Activated CD8-positive, alpha-beta memory T cell treated with anti-CD3 and anti-CD28 coated beads for 48 hours (primary cell): ENCODE measurements around the gene RAI2.
"Not testable (repeated sequence)": the region's sequence is repeated elsewhere in the genome, so short reads cannot be mapped to it uniquely, and the experiment has no call there.

Experiments used
- DNase-seq, 3 experiments: peaks; one replicate each; pipeline ENCODE4 v3.0.0-alpha.2; 2020; ENCODE audit warnings: low read depth in 2 of 3, low spot score in 2 of 3

RAI2 gene

DNA sequence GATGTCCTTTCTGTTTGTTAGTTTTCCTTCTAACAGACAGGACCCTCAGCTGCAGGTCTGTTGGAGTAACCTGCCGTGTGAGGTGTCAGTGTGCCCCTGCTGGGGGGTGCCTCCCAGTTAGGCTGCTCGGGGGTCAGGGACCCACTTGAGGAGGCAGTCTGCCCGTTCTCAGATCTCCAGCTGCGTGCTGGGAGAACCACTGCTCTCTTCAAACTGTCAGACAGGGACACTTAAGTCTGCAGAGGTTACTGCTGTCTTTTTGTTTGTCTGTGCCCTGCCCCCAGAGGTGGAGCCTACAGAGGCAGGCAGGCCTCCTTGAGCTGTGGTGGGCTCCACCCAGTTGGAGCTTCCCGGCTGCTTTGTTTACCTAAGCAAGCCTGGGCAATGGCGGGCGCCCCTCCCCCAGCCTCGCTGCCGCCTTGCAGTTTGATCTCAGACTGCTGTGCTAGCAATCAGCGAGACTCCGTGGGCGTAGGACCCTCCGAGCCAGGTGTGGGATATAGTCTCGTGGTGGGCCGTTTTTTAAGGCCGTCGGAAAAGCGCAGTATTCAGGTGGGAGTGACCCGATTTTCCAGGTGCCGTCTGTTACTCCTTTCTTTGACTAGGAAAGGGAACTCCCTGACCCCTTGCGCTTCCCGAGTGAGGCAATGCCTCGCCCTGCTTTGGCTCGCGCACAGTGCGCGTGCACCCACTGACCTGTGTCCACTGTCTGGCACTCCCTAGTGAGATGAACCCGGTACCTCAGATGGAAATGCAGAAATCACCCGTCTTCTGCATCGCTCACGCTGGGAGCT is 74.3 kb downstream of the RAI2 start:
- DNase-seq, result not testable (repeated sequence)

DNA sequence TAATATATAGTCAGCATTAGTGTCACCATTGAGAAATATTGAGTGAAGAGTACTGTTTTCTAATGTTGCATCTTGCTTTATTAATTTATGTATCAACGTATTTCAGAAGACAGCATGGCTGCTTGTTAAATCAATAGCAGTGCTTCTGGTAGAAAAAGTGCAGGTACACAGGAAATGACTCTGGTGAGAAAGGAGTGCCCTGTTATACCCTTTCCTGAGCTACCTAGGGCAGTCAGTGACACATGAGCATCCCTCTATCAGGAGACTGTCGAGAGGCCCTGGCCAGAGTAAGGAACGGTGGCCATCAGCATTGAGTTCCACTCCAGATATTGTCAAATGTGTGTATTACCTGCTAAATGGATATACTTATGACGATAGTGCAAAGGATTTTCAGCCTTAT is 81.7 kb downstream of the RAI2 start:
- no peak for DNase-seq

DNA sequence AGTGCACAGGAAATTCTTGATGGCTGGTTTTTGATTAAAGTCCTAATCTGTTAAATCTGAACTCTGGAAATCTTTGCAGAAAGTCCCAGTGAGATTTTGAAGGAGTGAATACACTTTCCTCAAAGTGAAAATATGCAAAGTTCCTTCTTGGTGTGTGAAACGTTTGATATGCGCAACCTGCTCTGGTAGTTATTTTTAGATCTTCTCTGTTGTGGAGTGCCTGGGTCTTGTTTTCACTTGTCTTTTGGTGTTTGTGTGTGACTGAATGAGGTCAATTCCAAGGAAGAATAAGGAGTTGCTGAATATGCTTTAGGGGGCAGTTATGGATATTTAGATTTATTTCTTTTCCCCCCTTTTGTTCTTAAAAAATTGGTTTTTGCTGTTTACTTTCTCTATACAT is 82.1 kb downstream of the RAI2 start:
- DNase-seq, result no peak

DNA sequence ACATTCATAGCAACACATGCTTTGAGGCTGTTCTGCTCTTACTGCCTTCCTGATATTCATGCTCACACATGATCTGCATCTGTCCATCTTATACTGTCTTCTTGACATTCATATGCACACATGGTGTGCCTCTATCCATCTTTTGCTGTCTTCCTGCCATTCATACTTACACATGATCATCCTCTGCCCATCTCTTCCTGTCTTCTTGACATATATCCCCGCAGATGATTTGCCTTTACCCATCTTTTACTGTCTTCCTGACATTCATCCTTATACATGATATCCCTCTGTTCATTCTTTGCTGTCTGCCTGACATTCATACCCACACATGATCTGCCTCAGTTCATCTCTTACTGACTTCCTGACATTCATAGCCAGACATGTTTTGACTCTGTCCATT is 87.0 kb downstream of the RAI2 start:
- no peak for DNase-seq

DNA sequence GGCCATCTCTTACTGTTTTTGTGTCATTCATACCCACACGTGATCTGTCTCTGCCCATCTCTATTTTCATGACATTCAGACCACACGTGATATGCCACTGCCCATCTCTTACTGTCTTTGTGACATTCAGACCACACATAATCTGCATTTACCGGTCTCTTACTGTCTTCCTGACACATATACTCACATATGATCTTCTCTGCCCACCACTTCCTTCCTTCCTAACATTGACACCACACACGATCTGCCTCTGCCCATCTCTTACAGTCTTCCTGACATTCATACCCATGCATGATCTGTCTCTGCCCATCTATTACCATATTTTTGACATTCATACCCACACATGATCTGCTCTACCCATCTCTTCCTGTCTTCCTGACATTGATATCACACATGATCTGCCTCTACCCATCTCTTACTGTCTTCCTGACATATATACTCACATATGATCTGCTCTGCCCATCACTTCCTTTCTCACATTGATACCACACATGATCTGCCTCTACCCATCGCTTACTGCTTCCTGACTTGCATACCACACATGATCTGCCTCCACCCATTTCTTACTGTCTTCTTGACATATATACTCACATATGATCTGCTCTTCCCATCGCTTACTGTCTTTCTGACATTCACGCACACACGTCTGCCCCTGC is 87.7 kb downstream of the RAI2 start:
- no peak for DNase-seq

DNA sequence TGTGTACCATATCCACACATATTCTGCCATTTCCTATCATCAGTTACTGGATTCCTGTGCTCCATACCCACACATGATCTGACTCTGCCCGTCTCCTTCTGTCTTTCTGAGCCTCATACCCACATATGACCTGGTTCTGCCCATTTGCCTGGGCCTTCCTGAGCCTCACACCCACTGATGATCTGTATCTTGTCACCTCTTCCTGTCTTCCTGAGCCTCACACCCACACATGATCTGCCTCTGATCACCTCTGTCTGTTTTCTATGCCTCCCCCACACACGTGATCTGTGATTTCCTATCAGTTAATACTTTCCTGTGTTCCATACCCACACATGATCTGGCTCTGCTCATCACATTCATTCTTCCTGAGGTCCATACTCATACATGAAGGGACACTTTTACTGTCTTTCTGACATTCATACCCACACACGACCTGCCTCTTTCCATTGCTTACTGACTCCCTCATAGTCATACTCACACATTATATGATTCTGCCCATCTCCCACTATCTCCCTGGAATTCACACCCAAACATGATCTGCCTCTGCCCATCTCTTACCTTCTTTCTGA is 91.3 kb downstream of the RAI2 start:
- no peak for DNase-seq

DNA sequence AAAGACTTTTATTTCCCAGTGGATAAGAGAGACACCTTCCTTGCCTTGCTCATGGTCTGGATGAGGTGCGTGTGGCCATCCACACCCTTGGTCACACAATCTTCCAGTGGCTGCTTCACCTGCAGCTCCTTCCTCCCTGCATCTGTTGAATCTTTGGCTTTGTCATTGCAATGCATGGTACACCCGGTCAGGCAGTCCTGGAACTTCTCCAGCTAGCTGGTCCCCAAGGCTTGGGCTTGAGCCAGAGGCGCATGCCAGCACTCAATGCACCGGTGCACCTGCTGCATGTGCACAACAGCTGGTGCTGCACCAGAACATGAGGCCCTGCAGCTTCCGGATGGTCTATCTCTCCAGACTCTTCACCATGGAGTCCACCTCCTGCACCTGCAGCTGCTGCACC is 92.1 kb downstream of the RAI2 start:
- DNase-seq, result no peak

DNA sequence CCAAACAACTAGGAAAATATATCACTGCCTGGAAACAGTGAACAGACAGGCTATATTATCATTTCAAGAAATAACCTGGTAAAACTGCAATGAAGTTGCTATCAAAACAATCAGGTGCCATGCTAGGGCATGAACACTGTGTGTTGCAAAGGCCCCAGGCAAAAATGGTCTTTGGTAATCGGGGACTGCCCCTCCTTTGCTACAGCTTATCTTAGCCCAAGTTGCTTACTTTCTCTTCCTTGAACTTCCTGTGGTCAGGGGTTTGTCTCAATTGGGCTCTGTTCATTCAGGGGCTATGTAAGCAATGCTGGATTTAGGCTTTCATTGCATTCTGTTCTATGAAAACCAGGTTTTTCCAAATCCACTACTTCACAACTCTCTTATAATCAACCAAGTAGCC is 93.4 kb downstream of the RAI2 start:
- no peak for DNase-seq

DNA sequence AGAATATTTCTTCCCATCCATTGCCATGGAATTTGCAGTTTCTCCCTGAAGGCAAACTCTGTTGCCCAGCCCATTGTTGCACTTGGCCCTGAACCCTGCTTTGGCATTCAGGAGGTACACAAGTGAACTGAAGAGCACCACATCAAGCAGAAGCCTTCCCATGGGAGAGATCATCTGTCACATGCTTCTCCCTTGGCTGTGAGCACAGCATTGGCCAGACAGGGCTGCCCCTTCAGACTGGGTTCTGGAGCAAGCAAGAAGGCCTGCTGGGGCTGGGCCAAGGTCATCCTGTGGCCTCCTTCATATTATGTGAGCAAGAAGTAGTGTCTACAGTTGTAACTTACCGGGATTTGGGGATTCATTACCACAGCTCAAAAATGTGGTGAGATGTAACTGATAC is 101.1 kb downstream of the RAI2 start:
- no peak for DNase-seq

DNA sequence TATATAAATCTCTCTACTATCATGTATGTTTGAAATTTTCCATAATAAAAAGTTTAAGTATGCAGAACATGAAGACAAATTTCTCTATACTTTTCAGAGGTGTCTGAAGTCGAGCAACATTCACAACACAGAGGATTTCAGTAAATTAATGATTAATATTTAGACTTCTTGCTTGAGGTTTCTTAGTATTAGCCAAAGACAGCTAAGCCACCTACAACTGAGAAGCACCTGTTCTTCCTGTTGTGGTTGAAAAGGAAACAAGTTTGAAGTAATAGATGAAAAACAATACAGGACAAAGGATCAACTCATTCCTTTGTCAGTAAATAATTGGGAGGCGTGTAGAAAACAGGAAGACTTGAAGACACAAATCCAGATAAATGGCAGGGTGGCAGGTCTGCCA is 102.7 kb downstream of the RAI2 start:
- no peak for DNase-seq

DNA sequence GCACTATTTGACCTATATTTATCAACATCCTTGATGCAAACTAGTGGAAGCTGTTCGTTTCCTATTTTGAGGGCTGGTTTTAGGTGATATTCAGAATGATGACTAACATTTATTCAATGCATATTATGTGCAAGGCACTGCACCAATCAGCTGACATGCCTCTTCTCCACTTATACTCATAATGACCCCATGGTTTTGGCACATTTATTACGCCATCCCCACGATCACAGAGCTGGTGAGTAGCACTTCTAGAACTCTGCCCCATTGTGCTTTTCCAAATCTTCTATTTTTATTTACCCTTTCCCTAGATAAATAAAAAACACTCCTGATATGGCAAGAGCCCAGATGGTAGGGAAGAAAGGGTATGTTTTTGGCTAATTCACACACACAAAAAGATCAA is 110.7 kb downstream of the RAI2 start:
- DNase-seq, result no peak
